GM06990 (cell line): Measurements from ENCODE around the gene RASL10A.

Experiments used
- DNase-seq: peaks from one replicate; pipeline ENCODE4 v3.0.0-alpha.2; 2011; ENCODE audit not compliant: insufficient read length; ENCODE audit errors: extremely low read depth
- H3K27me3 ChIP-seq: replicated peaks from 2 replicates; pipeline ENCODE4 v1.6.0; 2011; ENCODE audit warnings: low read length; ENCODE audit not compliant: control insufficient read depth, insufficient read depth
- H3K36me3 ChIP-seq: 2 replicates; pipeline ENCODE4 v1.5.1; 2011; ENCODE audit warnings: low read length; ENCODE audit not compliant: control insufficient read depth, insufficient read depth
- H3K4me3 ChIP-seq: replicated peaks from 2 replicates; pipeline ENCODE4 v1.5.1; 2011; ENCODE audit warnings: low read depth, mild to moderate bottlenecking, control low read depth, low read length
- TF ChIP-seq, protein P1 (sequence below): IDR thresholded peaks from 2 replicates; pipeline ENCODE4 v1.5.1; 2011; ENCODE audit warnings: low read length, control low read depth, mild to moderate bottlenecking, inconsistent platforms; ENCODE audit not compliant: insufficient read depth, poor library complexity, severe bottlenecking

The RASL10A gene

GRCh38 chr22:29263791-29264276 is 51.7 kb downstream of the RASL10A start:
- Histone ChIP-seq H3K4me3 (no peak overlapping the region), H3K36me3 (peaks cover 11% of the 10 kb centered on the region), H3K27me3 (no peaks in the 10 kb centered on the region)
- TF ChIP-seq, protein P1, sequence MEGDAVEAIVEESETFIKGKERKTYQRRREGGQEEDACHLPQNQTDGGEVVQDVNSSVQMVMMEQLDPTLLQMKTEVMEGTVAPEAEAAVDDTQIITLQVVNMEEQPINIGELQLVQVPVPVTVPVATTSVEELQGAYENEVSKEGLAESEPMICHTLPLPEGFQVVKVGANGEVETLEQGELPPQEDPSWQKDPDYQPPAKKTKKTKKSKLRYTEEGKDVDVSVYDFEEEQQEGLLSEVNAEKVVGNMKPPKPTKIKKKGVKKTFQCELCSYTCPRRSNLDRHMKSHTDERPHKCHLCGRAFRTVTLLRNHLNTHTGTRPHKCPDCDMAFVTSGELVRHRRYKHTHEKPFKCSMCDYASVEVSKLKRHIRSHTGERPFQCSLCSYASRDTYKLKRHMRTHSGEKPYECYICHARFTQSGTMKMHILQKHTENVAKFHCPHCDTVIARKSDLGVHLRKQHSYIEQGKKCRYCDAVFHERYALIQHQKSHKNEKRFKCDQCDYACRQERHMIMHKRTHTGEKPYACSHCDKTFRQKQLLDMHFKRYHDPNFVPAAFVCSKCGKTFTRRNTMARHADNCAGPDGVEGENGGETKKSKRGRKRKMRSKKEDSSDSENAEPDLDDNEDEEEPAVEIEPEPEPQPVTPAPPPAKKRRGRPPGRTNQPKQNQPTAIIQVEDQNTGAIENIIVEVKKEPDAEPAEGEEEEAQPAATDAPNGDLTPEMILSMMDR = no peak
- no peak for DNase-seq
